B cell (primary cell): ENCODE data around the gene SLC20A1. TPM values are rescaled to one million over a fixed set of nuclear protein-coding genes. Genes with fewer than 3 reads are reported as not detected.

Source experiments
- ATAC-seq: fragments of 200-7000 bp; cut with Tn5 transposase; one replicate; pipeline ENCODE4 v1.10.0; 2021; ENCODE audit warnings: low read depth, mild to moderate bottlenecking, moderate number of reproducible peaks, moderate library complexity
- CTCF ChIA-PET: fragments of 350-600 bp; sonication (Branson Sonifier 250); formaldehyde crosslinking; loops from one replicate; lab custom pipeline; 2021; ENCODE audit warnings: antibody characterized with exemption, inconsistent platforms; lab: Charles Lee
- POLR2A ChIA-PET: fragments of 350-600 bp; sonication (Branson Sonifier 250); formaldehyde crosslinking; loops from one replicate; lab custom pipeline; 2021; ENCODE audit warnings: antibody characterized with exemption; lab: Charles Lee
- DNase-seq: peaks from one replicate; pipeline ENCODE4 v3.0.0; 2013
- H2AFZ ChIP-seq: 2 replicates; pipeline ENCODE4 v1.6.1; 2012; ENCODE audit warnings: mild to moderate bottlenecking, low read depth, low read length; ENCODE audit not compliant: insufficient read depth, poor library complexity, severe bottlenecking
- H3K27ac ChIP-seq, 2 donors: 1 replicate in 1 of 2; 2 replicates in 1 of 2; pipeline ENCODE4 v1.5.1; 2012 to 2013; ENCODE audit warnings: low read length in 2 of 2, mild to moderate bottlenecking in 2 of 2, moderate library complexity in 1 of 2
- H3K27me3 ChIP-seq, 4 experiments: fragments of 200-600 bp in 1 of 4; sonication (generic) in 1 of 4; replicated peaks in 1 of 4; 1 replicate in 2 of 4; 2 replicates in 2 of 4; pipeline versions ENCODE4 v1.6.1 to v1.7.0; 2013 to 2016; ENCODE audit warnings: low read length in 3 of 4, mild to moderate bottlenecking in 2 of 4, mixed read lengths in 1 of 4, moderate library complexity in 1 of 4; ENCODE audit not compliant: insufficient read depth in 4 of 4, control insufficient read depth in 3 of 4; ENCODE audit errors: control extremely low read depth in 1 of 4
- H3K36me3 ChIP-seq, 2 experiments: replicated peaks in 1 of 2; 1 replicate in 1 of 2; 2 replicates in 1 of 2; pipeline versions ENCODE4 v1.6.1 to v1.7.1; 2013; ENCODE audit warnings: low read length in 1 of 2; ENCODE audit not compliant: insufficient read depth in 2 of 2, control insufficient read depth in 1 of 2; ENCODE audit errors: control extremely low read depth in 1 of 2, extremely low read depth in 1 of 2
- H3K4me1 ChIP-seq, 2 donors: fragments of 200-600 bp in 1 of 2; sonication (generic) in 1 of 2; 1 replicate in 1 of 2; 2 replicates in 1 of 2; pipeline versions ENCODE4 v1.5.1 to v1.6.1; 2013 to 2017; ENCODE audit warnings: low read length in 2 of 2; ENCODE audit not compliant: control insufficient read depth in 2 of 2, insufficient read depth in 2 of 2
- H3K4me2 ChIP-seq: replicated peaks from 2 replicates; pipeline ENCODE3; 2012; ENCODE audit warnings: mild to moderate bottlenecking, low read depth, low read length; ENCODE audit not compliant: poor library complexity, severe bottlenecking
- H3K4me3 ChIP-seq, 5 experiments: fragments of 200-600 bp in 1 of 5; sonication (generic) in 1 of 5; 1 replicate in 3 of 5; 2 replicates in 2 of 5; pipeline versions ENCODE4 v1.5.1 to v1.7.0; 2011 to 2016; ENCODE audit warnings: low read length in 4 of 5, mild to moderate bottlenecking in 4 of 5, low read depth in 2 of 5, control low read depth in 1 of 5, moderate library complexity in 1 of 5; ENCODE audit not compliant: insufficient read depth in 1 of 5; ENCODE audit errors: control extremely low read depth in 1 of 5, extremely low read depth in 1 of 5
- H3K79me2 ChIP-seq: fragments of 200-600 bp; sonication (generic); one replicate; pipeline ENCODE4 v1.6.0; 2016; ENCODE audit warnings: low read length; ENCODE audit not compliant: control insufficient read depth, insufficient read depth
- H3K9ac ChIP-seq: fragments of 200-600 bp; sonication (generic); 2 replicates; pipeline ENCODE4 v1.6.1; 2017; ENCODE audit warnings: mild to moderate bottlenecking, low read length, moderate library complexity
- H3K9me3 ChIP-seq, 3 donors: one replicate each; pipeline versions ENCODE4 v1.6.1 to v1.7.1; 2013; ENCODE audit warnings: low read length in 2 of 3; ENCODE audit not compliant: control insufficient read depth in 2 of 3, insufficient read depth in 1 of 3; ENCODE audit errors: control extremely low read depth in 1 of 3
- H4K20me1 ChIP-seq: 2 replicates; pipeline ENCODE4 v1.6.0; 2012; ENCODE audit warnings: mild to moderate bottlenecking, low read length; ENCODE audit not compliant: insufficient read depth, control insufficient read depth, poor library complexity, severe bottlenecking
- H3K27ac Mint-ChIP-seq: one replicate; pipeline ENCODE4 v1.8.0; 2021; ENCODE audit warnings: mixed read lengths
- H3K27me3 Mint-ChIP-seq: one replicate; pipeline ENCODE4 v1.8.0; 2021; ENCODE audit warnings: mixed read lengths
- H3K4me1 Mint-ChIP-seq: one replicate; pipeline ENCODE4 v1.8.0; 2021; ENCODE audit warnings: mixed read lengths
- H3K4me3 Mint-ChIP-seq: one replicate; pipeline ENCODE4 v1.8.0; 2021; ENCODE audit warnings: mixed read lengths
- H3K9me3 Mint-ChIP-seq: one replicate; pipeline ENCODE4 v1.8.0; 2022; ENCODE audit warnings: mixed read lengths; ENCODE audit not compliant: insufficient read depth
- EZH2 ChIP-seq: IDR thresholded peaks from 2 replicates; pipeline ENCODE4 v1.6.1; 2012; ENCODE audit warnings: borderline replicate concordance, low read depth, mild to moderate bottlenecking, moderate library complexity, low read length; ENCODE audit not compliant: insufficient read depth, poor library complexity, severe bottlenecking
- WGBS: methylation state at CpG from one replicate; pipeline ENCODE4 v1.1.5; 2013; ENCODE audit warnings: missing lambda C conversion rate; ENCODE audit not compliant: insufficient coverage; 5-methylcytosine and 5-hydroxymethylcytosine counted together
- intact Hi-C: fragments of 100-400 bp; cut with micrococcal nuclease; formaldehyde crosslinking; loops from one replicate; pipeline ENCODE4 v1.10.0; 2022
- polyA plus RNA-seq: library from polyadenylated mRNA; depleted of rRNA; stranded (reverse); fragments of >200 nt; gene quantifications from 2 replicates; pipeline ENCODE4 v1.2.3, GENCODE V29; 2012
- total RNA-seq, 2 donors: library from RNA; stranded (reverse); fragments of 120-200 nt in 1 of 2; gene quantifications; 1 replicate in 1 of 2; 2 replicates in 1 of 2; pipeline versions ENCODE4 v1.2.3 to v1.2.4, GENCODE V29; 2013 to 2022
- TF ChIP-seq, protein P1 (sequence below): fragments of 200-600 bp; IDR thresholded peaks from one replicate; pipeline ENCODE4 v1.8.0; 2022; ENCODE audit warnings: antibody characterized with exemption, mild to moderate bottlenecking

The SLC20A1 gene
- total and polyA plus RNA-seq, 2 donors (not counting 1 experiment from before 2014, with no cell fraction given) = 16.1 to 54.9 TPM

DNA sequence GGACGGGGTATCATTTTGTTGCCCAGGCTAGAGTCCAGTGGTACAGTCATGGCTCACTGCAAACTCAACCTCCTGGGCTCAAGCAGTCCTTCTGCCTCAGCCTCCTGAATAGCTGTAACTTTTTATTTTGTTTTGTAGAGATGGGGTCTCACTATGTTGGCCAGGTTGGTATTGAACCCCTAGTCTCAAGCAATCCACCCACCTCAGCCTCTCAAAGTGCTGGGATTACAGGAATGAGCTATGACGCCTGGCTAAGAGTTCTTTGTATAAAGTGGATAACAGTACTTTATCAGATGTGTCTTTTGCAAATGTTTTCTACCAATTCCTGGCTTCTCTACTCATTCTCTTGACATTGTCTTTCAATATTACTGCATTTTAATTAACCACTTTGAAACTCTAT is 57.9 kb downstream of the SLC20A1 start:
- Histone ChIP-seq H3K9ac (no peak overlapping the region), H3K4me1 (peaks cover 66 to 71% of the 10 kb centered on the region in 2 donors), H3K4me3 (no peak overlapping the region), H3K27ac (no peak overlapping the region), H3K79me2 (no peaks in the 10 kb centered on the region), H3K27me3 (no peaks in the 10 kb centered on the region), H2AFZ (no peak overlapping the region), H4K20me1 (no peaks in the 10 kb centered on the region), H3K36me3 (no peaks in the 10 kb centered on the region), H3K4me2 (no peak overlapping the region), H3K9me3 (no peaks in the 10 kb centered on the region)
- H3K27ac Mint-ChIP-seq = no peak overlapping the region
- TF ChIP-seq, protein P1, sequence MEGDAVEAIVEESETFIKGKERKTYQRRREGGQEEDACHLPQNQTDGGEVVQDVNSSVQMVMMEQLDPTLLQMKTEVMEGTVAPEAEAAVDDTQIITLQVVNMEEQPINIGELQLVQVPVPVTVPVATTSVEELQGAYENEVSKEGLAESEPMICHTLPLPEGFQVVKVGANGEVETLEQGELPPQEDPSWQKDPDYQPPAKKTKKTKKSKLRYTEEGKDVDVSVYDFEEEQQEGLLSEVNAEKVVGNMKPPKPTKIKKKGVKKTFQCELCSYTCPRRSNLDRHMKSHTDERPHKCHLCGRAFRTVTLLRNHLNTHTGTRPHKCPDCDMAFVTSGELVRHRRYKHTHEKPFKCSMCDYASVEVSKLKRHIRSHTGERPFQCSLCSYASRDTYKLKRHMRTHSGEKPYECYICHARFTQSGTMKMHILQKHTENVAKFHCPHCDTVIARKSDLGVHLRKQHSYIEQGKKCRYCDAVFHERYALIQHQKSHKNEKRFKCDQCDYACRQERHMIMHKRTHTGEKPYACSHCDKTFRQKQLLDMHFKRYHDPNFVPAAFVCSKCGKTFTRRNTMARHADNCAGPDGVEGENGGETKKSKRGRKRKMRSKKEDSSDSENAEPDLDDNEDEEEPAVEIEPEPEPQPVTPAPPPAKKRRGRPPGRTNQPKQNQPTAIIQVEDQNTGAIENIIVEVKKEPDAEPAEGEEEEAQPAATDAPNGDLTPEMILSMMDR = no peak
- TF ChIP-seq EZH2 = no peak
- 0% methylated on average over 1 of the region's 2 CpGs for WGBS
- ATAC-seq (no peak), DNase-seq (no peak)
- CTCF ChIA-PET = interaction anchor here (1.0 to 7.0 kb wide), 2 partner anchors 21 to 77 kb away, joined by 4 to 67 read pairs; no protein-coding TSS in a partner anchor
- POLR2A ChIA-PET = no interaction called here
- H3K4me3 Mint-ChIP-seq = no peak overlapping the region
- intact Hi-C loops = no loop called here
- H3K27me3 Mint-ChIP-seq = no peaks in the 10 kb centered on the region
- H3K9me3 Mint-ChIP-seq = no peaks in the 10 kb centered on the region
- peaks cover 74% of the 10 kb centered on the region for H3K4me1 Mint-ChIP-seq

DNA sequence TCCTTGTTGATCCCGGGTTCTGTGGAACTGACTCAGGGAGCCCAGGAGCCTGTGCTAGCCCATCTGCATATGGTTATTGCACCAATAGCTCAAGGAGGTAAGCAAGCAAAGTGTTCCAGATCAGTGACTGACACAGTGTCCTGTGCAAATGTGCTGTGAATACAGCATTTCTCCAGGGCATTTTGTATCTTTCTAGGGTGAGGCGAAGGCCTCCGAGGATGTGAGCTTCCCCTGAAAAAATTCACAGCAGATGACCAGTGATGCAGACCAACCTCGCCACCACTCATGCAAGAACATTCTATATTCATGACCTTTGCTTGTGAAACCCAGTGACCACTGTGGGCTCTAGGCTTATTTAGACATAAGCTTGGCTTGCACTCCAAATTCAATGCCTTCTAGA is 59.8 kb downstream of the SLC20A1 start:
- DNase-seq (no peak), ATAC-seq (no peak)
- no peaks in the 10 kb centered on the region for H3K79me2 ChIP-seq
- 53% methylated on average over 3 of the region's 4 CpGs for WGBS
- no peak overlapping the region for H3K4me2 ChIP-seq
- POLR2A ChIA-PET = no interaction called here
- no peaks in the 10 kb centered on the region for H3K36me3 ChIP-seq
- Mint-ChIP-seq H3K4me1 (peaks cover 72% of the 10 kb centered on the region), H3K9me3 (no peaks in the 10 kb centered on the region), H3K27ac (peak overlapping the region; percentile 81), H3K4me3 (no peak overlapping the region), H3K27me3 (no peaks in the 10 kb centered on the region)
- no peak overlapping the region for H2AFZ ChIP-seq
- H4K20me1 ChIP-seq = no peaks in the 10 kb centered on the region
- CTCF ChIA-PET = interaction anchor here (1.2 to 7.0 kb wide), 4 partner anchors 14 to 75 kb away, joined by 3 to 67 read pairs (median 14); no protein-coding TSS in a partner anchor
- intact Hi-C loops = loop anchor here (5.0 kb wide), 1 partner anchor 58 kb away; the partner anchor contains the start of gene SLC20A1
- no peaks in the 10 kb centered on the region for H3K27me3 ChIP-seq
- H3K4me1 ChIP-seq = peaks cover 63 to 73% of the 10 kb centered on the region in 2 donors
- no peak for TF ChIP-seq EZH2
- TF ChIP-seq, protein P1 = no peak
- no peak overlapping the region for H3K9ac ChIP-seq
- H3K9me3 ChIP-seq = no peaks in the 10 kb centered on the region
- H3K4me3 ChIP-seq = no peak overlapping the region
- H3K27ac ChIP-seq = no peak overlapping the region
